IPS-18c (cell line): ENCODE measurements around the gene SND1.

Experiments
- H3K4me3 ChIP-seq: 2 replicates; pipeline ENCODE4 v1.7.0; 2013; ENCODE audit warnings: low read depth, mild to moderate bottlenecking, low read length, moderate library complexity; ENCODE audit not compliant: insufficient read depth
- H3K9me3 ChIP-seq: one replicate; pipeline ENCODE4 v1.6.1; 2013; ENCODE audit warnings: mild to moderate bottlenecking, low read length, moderate library complexity; ENCODE audit not compliant: control insufficient read depth, insufficient read depth

SND1 gene

DNA sequence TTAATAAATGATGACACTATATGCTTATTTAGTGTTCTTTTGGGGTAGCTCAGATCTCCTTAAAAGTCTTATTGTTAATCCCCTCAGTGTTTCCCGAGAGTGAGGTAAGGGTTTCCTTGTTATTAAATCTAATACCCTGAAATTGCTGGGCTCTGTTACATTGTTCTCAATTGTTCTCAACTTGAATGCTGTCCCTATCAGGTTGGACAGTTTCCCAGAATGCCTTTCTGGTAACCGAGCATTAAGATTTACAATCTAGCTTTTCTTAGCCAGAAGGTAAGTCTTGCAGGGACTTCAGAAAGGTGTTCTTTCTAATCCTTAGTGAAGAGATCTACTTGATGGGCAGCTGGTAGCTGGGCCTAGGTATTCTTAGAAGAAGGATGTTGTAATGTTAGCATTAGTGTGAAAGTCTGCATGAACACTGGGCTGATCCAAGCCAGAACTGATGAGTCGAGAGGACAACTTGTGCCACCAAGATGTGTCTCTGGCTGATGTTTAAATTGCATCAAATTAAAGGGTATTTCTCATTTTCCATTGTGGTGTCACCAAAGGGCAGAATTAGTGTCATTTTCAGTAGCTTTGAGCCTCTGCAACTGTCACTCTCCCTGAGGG, 89.9 kb downstream of the SND1 start:
- no peak overlapping the region for H3K4me3 ChIP-seq
- no peaks in the 10 kb centered on the region for H3K9me3 ChIP-seq

DNA sequence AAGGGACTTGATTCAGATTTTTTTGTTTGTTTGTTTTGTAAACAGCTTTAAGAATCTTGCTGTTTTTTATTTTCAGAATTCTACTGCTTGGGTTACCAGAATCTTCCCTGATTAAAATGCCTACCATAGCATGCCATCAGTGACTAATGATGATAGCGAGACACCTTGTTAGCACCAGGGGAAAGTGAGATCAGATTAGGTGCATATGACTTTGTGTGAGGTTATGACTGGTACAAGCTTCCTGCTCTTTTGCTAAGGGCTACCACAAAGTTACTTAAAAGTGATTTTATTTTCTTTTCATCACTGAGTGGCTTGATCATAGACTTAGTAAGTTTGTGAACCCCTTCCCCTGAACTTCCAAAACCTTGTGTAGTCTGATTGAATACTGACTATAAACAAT, 93.5 kb downstream of the SND1 start:
- Histone ChIP-seq H3K4me3 (no peak overlapping the region), H3K9me3 (no peaks in the 10 kb centered on the region)

DNA sequence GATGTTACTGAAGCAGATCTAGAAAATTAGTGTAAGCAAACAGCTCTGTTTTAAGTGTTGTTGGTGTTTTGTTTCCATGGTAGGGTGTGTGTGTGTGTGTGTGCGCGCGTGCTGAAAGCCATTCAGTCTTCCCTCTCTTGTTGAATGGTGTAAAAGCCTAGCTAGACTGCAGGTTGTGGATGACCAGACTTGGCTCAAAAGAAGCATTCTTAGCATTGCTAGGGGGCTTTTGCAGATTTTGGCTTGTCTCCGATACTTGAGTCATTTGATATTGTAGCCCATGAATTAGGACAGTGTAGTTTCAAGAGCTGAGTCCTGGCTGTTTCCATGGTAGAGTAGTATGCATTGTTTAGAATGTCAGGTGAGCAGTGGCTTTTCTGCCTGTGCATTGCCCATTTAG, 99.1 kb downstream of the SND1 start:
- no peaks in the 10 kb centered on the region for H3K9me3 ChIP-seq
- H3K4me3 ChIP-seq = no peak overlapping the region

DNA sequence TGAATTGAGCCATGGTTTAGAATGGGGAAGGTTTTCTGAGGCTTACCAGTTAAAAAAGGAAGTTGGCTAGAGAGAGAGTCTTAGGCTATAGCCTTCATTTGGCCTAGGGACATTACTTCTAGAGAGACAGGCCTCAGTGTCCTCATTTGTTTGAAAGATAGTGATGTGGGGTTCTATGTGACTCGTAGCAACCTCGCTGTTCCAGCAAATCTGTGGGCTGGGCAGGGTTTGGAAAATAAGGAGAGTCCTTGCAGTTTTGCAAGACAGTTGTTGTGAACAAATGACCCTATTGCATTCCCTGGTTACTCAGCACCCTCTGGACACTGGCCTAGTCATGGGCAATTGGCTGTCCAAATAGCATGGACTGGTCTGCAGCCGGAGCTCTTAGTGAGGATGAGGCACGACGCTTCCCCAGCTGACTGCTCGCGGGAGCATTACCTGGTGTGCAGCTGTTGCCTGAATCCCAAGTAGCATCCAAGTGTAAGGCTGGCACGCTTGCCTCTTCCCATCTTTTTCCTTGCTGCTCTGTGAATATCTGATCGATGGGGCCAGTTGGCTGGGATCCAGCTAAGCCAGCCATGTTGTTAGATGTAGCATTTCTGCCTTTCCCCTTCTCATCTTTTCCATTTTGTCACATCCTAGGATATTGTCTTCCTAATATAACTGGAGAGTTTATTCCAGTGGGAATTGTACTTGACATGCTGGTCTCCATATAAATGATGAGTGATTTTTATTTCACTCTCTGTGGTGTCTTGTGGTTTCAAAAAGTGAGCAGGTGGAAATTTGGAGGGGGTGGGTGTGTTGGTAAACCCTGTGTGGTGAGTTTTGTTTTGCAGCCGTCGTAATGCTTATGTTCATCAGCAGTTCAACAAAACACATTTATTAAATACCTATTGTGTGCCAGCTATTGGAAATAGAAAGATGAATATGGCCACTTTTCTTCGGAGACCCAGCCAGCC, 99.8 kb downstream of the SND1 start:
- no peaks in the 10 kb centered on the region for H3K9me3 ChIP-seq
- no peak overlapping the region for H3K4me3 ChIP-seq

DNA sequence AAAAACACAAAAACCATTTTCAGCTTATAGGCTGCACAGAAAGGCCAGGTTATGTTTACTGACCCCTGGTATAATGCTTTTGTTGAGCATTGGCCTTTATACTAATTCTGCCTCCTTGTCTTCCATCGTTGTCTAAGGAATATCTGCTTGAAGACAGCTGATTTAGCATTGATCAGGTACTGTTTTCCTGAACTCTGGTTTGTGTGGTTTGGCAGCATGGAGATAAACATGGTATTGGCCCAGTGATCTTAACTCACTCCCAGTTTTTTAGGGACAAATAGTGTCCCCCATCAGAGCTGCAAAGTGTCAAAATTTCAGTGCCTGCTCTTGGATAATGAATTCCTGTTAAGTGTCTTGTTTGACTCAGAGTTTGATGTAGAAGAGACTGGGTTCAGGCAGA, 100.8 kb downstream of the SND1 start:
- H3K9me3 ChIP-seq = no peaks in the 10 kb centered on the region

DNA sequence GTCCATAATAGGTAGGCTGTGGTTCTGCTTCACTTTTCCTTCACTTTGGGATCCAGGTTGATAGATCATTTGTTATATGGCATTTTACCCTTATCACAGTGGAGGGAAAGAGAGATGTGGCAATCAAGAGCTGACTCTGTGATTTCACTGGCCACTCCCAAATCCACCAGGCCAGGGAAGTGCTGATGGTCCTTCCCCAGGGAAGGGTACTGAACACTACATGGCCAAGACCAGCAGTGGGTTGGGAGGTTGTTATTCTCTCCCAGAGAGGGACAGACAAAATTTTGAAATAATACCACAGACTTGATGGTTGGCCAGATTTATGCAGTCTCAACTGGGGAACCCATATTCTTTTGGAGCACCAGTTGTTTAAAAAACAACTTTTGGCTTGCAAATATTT, 102.5 kb downstream of the SND1 start:
- H3K4me3 ChIP-seq = no peak overlapping the region

More for the DNA sequence above, 100.8 kb downstream of the SND1 start:
- no peak overlapping the region for H3K4me3 ChIP-seq

DNA sequence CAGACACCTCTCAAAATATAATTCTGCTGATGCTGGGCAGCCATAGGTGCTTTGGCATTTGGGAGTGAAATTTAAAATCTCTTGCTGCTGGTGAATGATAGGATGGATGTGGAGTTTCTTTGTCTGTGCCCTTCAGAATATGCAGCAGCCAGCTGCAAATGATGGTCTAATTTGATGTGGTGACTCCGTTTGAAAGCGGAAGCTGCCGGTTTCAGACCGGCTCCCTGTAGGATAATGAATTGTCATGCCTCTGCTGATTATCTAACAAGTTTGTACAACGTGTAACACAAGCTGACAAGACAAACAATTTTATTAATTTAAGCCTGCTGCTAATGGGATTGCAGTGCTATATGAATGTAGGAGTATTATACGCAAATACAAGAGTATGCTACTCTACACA, 103.5 kb downstream of the SND1 start:
- no peaks in the 10 kb centered on the region for H3K9me3 ChIP-seq
- no peak overlapping the region for H3K4me3 ChIP-seq

More for the DNA sequence above, 102.5 kb downstream of the SND1 start:
- H3K9me3 ChIP-seq = no peaks in the 10 kb centered on the region

DNA sequence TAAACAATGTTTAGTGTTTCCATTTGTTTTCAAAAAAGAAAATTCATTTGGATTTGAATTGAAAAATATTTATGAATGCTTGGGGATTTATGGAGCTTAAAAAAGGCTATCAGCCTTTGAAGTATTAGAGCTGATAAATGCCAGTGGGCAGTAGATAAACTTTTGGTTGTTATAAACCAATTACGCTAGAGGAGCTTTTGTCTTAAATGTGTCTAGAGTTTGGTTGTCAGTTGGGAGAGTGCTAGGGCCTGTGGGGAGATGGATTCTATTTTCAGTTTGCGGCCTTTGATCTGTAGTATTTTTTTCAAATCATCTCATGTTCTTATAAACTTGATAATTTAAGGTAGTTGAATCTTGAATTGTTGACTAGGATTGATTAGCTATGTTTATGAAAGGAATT, 104.0 kb downstream of the SND1 start:
- no peaks in the 10 kb centered on the region for H3K9me3 ChIP-seq

DNA sequence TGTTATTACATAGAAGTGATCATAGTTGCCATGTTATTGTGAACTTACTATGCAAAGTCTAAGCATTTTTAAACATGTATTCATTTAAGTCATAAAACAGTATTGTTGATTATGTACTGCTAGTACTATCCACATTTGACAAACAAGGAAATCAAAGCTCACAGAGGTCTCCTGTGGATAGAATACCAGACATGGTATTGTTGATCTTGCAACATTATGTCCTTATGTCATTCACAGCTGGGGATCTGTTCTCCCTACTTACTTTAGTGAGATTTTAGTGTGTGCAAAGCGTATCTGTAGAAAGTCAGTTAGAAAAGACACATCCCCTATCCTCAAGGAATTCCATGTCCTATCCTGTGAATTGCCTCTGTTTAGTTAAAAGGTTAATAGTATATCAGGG, 106.1 kb downstream of the SND1 start:
- H3K9me3 ChIP-seq = no peaks in the 10 kb centered on the region
- no peak overlapping the region for H3K4me3 ChIP-seq

More for the DNA sequence above, 104.0 kb downstream of the SND1 start:
- H3K4me3 ChIP-seq = no peak overlapping the region

DNA sequence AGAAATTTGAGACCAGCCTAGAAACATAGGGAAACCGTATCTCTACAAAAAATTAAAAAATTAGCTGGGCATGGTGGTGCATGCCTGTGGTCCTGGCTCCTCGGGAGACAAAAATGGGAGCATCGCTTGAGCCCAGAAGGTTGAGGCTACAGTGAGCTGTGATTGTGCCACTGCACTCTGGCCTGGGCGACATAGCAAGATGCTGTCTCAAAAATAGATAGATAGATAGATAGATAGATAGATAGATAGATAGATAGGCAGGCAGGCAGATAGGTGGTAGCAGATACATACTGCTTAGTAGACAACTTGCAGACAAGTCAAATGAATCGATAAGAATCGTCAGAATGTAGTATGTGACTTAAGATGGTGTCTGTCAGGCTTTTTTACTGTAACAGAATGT, 106.9 kb downstream of the SND1 start:
- no peak overlapping the region for H3K4me3 ChIP-seq
- H3K9me3 ChIP-seq = no peaks in the 10 kb centered on the region

DNA sequence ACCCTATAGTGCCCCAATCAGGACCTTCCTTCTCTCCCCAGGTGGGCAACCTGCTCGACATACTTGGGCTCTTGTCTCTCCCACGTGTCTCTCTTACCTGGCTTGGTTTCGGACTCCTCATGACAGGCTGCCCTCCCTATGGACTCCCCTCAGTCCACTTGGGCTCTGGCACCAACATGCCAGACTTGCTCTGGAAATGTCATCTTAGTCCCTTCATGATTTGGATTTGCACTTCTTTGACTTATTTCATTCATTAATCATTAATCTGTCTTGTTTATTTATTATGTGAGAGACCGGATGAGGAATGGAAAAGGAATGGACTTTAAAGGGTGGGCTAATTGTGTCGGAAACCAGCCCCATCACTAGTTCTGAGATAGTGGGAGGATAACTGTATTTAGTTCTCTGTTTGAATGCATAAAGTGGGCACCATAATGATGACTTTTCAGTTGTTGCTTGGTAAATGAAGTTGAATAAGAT, 108.0 kb downstream of the SND1 start:
- H3K9me3 ChIP-seq = no peaks in the 10 kb centered on the region
- H3K4me3 ChIP-seq = no peak overlapping the region

DNA sequence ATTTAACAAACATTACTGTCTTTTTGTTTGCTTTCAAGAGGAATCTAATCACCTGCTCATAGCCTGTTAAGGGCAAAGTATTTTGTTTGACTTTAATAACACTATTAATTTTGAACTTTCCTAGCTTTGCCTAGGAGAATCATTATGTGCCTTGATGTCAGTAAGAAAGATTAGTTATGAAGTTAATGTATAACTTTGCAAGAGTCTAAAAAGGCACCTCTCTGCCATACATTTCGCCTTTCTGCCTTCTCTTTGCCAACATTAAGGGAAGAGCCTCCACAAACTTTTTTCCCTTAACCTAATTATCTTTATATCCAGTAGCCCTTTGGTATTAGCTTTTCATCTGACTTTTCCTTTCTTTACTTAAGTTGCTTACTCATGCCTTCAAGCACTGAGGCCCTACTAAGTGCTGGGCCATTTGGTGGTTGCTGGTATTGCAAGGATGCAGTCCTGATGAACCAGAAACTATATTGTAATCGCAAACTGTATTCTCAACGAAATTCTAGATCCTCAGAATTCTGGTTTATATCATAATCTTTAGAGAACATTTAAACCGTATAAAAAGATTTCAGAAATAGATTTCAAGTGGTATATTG, 108.5 kb downstream of the SND1 start:
- H3K9me3 ChIP-seq = no peaks in the 10 kb centered on the region
- H3K4me3 ChIP-seq = no peak overlapping the region

DNA sequence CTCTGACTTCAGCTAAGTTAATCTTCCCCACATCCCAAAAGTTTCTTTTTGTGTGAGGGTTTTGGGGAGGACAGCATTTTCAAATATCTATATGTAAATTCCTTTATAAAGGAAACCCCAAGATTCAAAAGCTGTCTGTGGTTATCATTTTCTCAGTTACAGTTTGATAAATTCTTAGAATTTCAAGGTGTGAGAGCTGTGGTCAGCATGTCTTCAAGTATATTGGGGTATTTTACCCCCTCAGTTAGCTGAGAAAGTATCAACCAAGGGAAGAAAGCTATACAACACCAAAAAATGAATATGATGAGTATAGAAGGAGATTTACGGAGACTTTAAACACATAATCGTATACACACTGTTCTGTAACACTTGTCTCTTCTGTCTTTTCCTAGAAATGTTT, 109.2 kb downstream of the SND1 start:
- Histone ChIP-seq H3K9me3 (no peaks in the 10 kb centered on the region), H3K4me3 (no peak overlapping the region)

DNA sequence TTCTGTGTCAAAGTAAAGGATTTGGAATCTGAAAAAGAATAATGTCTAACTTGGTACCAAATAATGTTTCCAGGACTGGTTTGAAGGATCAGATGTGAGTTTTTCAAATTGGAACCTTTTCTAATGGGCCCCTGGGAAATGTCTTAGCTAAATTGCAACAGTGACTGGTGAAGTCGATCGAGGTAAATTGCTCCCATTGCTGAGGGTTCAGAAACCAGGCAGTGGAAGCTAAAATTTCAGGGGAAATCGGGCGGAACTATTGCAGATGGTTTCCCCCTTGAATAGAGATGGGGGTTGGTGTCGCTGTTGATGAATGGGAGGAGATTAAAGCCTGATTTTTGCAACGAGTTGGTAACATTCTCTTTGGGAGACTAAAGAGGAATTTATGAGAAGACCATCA, 112.7 kb downstream of the SND1 start:
- Histone ChIP-seq H3K4me3 (no peak overlapping the region), H3K9me3 (no peaks in the 10 kb centered on the region)

DNA sequence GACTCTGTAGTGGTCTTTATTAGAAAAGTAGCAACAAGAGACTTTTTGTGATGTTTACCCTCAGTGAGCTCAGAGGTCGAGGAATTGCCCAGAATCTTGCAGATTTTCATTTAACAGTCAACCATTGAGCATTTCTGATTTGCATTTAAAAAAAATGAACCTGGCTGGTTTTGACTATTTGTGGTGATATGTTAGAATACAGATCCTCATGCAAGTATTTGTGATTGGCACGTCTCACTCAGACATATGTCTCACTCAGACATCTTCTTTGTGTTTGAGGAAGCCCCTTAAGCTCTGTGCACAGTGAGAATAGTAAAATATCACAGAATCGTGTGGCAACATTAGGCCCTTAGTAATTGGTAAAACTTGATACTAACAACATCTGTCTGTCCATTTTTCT, 113.2 kb downstream of the SND1 start:
- Histone ChIP-seq H3K9me3 (no peaks in the 10 kb centered on the region), H3K4me3 (no peak overlapping the region)

DNA sequence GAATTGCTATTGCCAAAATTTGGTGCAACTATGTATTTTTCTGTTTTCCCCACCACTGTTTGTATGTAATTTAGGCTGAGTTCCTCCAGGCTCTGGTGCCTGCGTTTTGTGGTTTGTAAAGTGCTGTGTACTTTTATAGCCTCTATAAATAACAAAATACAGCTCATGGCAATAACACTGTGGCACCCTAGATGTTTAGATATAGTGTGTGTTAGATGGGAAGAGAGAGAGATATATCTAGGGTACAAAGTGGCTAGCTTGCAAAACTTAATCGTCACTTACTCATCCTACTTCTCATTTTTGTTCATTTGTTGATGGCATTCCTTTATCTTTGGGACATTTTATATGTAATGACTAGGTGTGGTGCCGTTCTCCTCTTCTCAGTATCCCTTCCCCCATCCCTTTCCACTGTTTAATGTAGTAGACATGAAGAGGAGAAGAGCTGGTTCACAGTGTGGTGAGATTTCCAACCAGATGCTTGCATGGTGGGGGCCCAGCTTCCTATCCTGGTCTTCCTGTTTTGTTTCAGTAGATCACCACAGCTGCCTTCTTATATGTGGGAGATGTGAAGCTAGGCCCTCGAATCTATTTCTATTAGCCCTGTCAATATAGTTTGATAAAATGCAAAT, 115.0 kb downstream of the SND1 start:
- no peaks in the 10 kb centered on the region for H3K9me3 ChIP-seq
- H3K4me3 ChIP-seq = no peak overlapping the region

DNA sequence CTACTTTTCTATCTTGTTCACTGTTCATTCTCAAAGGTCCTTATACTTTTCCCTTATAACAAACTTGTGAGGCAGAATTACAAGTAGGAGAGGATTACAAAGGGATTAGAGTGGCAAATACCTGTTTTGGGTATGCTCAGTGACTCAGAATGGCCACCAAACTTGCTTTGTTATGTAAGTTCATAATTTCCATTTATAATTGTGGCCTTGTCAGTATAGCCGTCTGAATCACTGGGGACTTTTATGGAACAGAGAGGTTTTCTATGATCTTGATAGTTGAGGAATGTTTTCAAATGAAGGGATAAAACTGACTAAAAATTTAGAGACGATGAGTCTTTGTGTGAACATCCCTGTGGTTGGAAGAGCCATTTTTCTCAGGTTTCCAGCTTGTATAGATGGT, 116.2 kb downstream of the SND1 start:
- H3K9me3 ChIP-seq = no peaks in the 10 kb centered on the region

DNA sequence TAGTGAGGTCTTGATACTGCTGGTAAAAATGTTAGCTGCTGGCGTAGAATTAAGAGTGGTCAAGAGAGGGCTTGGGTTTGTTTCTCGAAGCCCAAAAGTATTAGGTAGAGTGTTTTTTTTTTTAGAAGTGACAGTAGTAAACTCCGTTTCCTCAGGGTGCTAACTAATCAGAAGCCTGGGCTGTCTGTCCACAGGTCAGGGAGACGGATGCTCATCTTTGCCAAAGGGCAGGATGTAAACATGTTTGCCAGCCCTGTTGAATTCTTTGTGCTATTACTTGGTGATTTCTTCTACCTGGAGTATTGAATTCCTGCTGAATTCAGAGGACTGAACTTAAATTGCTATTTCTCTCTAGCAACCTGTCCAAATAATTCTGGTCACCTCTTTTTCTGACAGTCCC, 117.1 kb downstream of the SND1 start:
- Histone ChIP-seq H3K9me3 (no peaks in the 10 kb centered on the region), H3K4me3 (no peak overlapping the region)

More for the DNA sequence above, 116.2 kb downstream of the SND1 start:
- H3K4me3 ChIP-seq = no peak overlapping the region
